WTC11 (cell line): ENCODE data around the gene PALB2. TPM values are rescaled to one million over a fixed set of nuclear protein-coding genes. Genes with fewer than 3 reads are reported as not detected.
A peak's percentile ranks its signal among the peaks of the same experiment; 100 is the strongest.

Source experiments
- AR ChIP-seq: fragments of 250-450 bp; sonication (Bioruptor Pico); IDR thresholded peaks from 2 replicates; pipeline ENCODE4 v1.9.0; 2021; ENCODE audit warnings: mild to moderate bottlenecking
- ARID4B ChIP-seq: sonication (generic); formaldehyde crosslinking; IDR thresholded peaks from 2 replicates; pipeline ENCODE4 v1.8.0; 2023; ENCODE audit warnings: missing genetic modification reagents, mild to moderate bottlenecking, borderline replicate concordance
- ATF1 ChIP-seq: sonication (generic); formaldehyde crosslinking; IDR thresholded peaks from 2 replicates; pipeline ENCODE4 v1.8.1; 2023; ENCODE audit warnings: mild to moderate bottlenecking, moderate library complexity, missing genetic modification reagents
- ATF3 ChIP-seq: sonication (generic); formaldehyde crosslinking; conservative IDR thresholded peaks from 2 replicates; pipeline ENCODE4 v1.8.1; 2022; ENCODE audit warnings: mild to moderate bottlenecking, missing genetic modification reagents
- CDX4 ChIP-seq: fragments of 250-450 bp; sonication (Bioruptor Pico); IDR thresholded peaks from 2 replicates; pipeline ENCODE4 v1.9.0; 2021; ENCODE audit warnings: moderate library complexity, mild to moderate bottlenecking, inconsistent platforms, borderline replicate concordance
- EMX1 ChIP-seq: fragments of 250-450 bp; sonication (Bioruptor Pico); IDR thresholded peaks from 2 replicates; pipeline ENCODE4 v1.8.0; 2021; ENCODE audit warnings: mild to moderate bottlenecking
- FOXJ3 ChIP-seq: sonication (generic); formaldehyde crosslinking; IDR thresholded peaks from 2 replicates; pipeline ENCODE4 v1.9.0; 2021; ENCODE audit warnings: missing genetic modification reagents, mild to moderate bottlenecking, borderline replicate concordance
- FOXK1 ChIP-seq: sonication (generic); formaldehyde crosslinking; IDR thresholded peaks from 2 replicates; pipeline ENCODE4 v1.8.0; 2022; ENCODE audit warnings: mild to moderate bottlenecking, moderate library complexity, missing genetic modification reagents
- IRF2 ChIP-seq: sonication (generic); formaldehyde crosslinking; IDR thresholded peaks from 2 replicates; pipeline ENCODE4 v1.8.0; 2022; ENCODE audit warnings: low read depth, missing genetic modification reagents, borderline replicate concordance
- JUN ChIP-seq: sonication (generic); formaldehyde crosslinking; IDR thresholded peaks from 2 replicates; pipeline ENCODE4 v1.8.0; 2023; ENCODE audit warnings: mild to moderate bottlenecking, missing genetic modification reagents
- MAX ChIP-seq: sonication (generic); formaldehyde crosslinking; IDR thresholded peaks from 2 replicates; pipeline ENCODE4 v1.8.0; 2022; ENCODE audit warnings: mild to moderate bottlenecking, missing genetic modification reagents
- PRRX2 ChIP-seq: fragments of 250-450 bp; sonication (Bioruptor Pico); IDR thresholded peaks from 2 replicates; pipeline ENCODE4 v1.8.0; 2021; ENCODE audit warnings: mild to moderate bottlenecking
- RELA ChIP-seq: sonication (generic); formaldehyde crosslinking; IDR thresholded peaks from 2 replicates; pipeline ENCODE4 v1.8.1; 2022; ENCODE audit warnings: missing genetic modification reagents, mild to moderate bottlenecking, borderline replicate concordance
- TCF7 ChIP-seq: sonication (generic); formaldehyde crosslinking; IDR thresholded peaks from 2 replicates; pipeline ENCODE4 v1.8.0; 2022; ENCODE audit warnings: mild to moderate bottlenecking, low read depth, missing genetic modification reagents, moderate library complexity
- TEAD1 ChIP-seq: sonication (generic); formaldehyde crosslinking; IDR thresholded peaks from 2 replicates; pipeline ENCODE4 v1.8.0; 2022; ENCODE audit warnings: mild to moderate bottlenecking, missing genetic modification reagents
- TP53 ChIP-seq: sonication (generic); formaldehyde crosslinking; IDR thresholded peaks from 2 replicates; pipeline ENCODE4 v1.8.1; 2023; ENCODE audit warnings: mild to moderate bottlenecking, missing genetic modification reagents
- USF1 ChIP-seq: sonication (generic); formaldehyde crosslinking; IDR thresholded peaks from 2 replicates; pipeline ENCODE4 v1.8.0; 2022; ENCODE audit warnings: mild to moderate bottlenecking, missing genetic modification reagents
- ZBTB21 ChIP-seq: sonication (generic); formaldehyde crosslinking; IDR thresholded peaks from 2 replicates; pipeline ENCODE4 v1.8.1; 2023; ENCODE audit warnings: mild to moderate bottlenecking, missing genetic modification reagents, borderline replicate concordance
- ZMAT4 ChIP-seq: fragments of 250-450 bp; sonication (Bioruptor Pico); IDR thresholded peaks from 2 replicates; pipeline ENCODE4 v1.9.0; 2021; ENCODE audit warnings: mild to moderate bottlenecking
- ZNF232 ChIP-seq: sonication (generic); formaldehyde crosslinking; IDR thresholded peaks from 2 replicates; pipeline ENCODE4 v1.8.0; 2022; ENCODE audit warnings: mild to moderate bottlenecking, missing genetic modification reagents
- ZNF317 ChIP-seq: sonication (generic); formaldehyde crosslinking; IDR thresholded peaks from 2 replicates; pipeline ENCODE4 v1.8.1; 2023; ENCODE audit warnings: low read depth, mild to moderate bottlenecking, moderate library complexity, missing genetic modification reagents, borderline replicate concordance
- ZNF416 ChIP-seq: fragments of 250-450 bp; sonication (Bioruptor Pico); IDR thresholded peaks from 2 replicates; pipeline ENCODE4 v1.9.0; 2021; ENCODE audit warnings: mild to moderate bottlenecking, inconsistent platforms
- ZNF425 ChIP-seq: fragments of 250-450 bp; sonication (Bioruptor Pico); conservative IDR thresholded peaks from 2 replicates; pipeline ENCODE4 v1.9.0; 2021; ENCODE audit warnings: mild to moderate bottlenecking
- ZNF512 ChIP-seq: sonication (generic); formaldehyde crosslinking; IDR thresholded peaks from 2 replicates; pipeline ENCODE4 v1.8.1; 2022; ENCODE audit warnings: missing genetic modification reagents, borderline replicate concordance
- total RNA-seq: library from RNA; stranded (reverse); gene quantifications from 3 replicates; pipeline ENCODE4 v1.2.3, GENCODE V29; 2021

Gene PALB2
- total RNA-seq, 1 experiment from 2014 or later, result 32.1 TPM

- TF ChIP-seq IRF2 (CRISPR knock-in tag), result no peak
- TF ChIP-seq ZBTB21 (CRISPR knock-in tag), result peak; percentile 89
- no peak for TF ChIP-seq ZNF425 (CRISPR knock-in tag)
- peak; percentile 75 for TF ChIP-seq USF1
- peak; percentile 76; the same call in 1 of the 2 replicates for TF ChIP-seq ZNF232 (CRISPR knock-in tag)
- TF ChIP-seq TCF7, result peak; percentile 25; the same call in 1 of the 2 replicates
- TF ChIP-seq MAX, result peak; percentile 91
- no peak for TF ChIP-seq PRRX2 (CRISPR knock-in tag)
- no peak for TF ChIP-seq FOXJ3 (CRISPR knock-in tag)
- TF ChIP-seq RELA, result no peak
- TF ChIP-seq ATF3 (CRISPR knock-in tag), result no peak
- TF ChIP-seq ZMAT4 (CRISPR knock-in tag), result no peak
- peak; percentile 87; the same call in 1 of the 2 replicates for TF ChIP-seq ARID4B (CRISPR knock-in tag)
- no peak for TF ChIP-seq ZNF512
- no peak for TF ChIP-seq ZNF416 (CRISPR knock-in tag)
- TF ChIP-seq TEAD1 (CRISPR knock-in tag), result peak; percentile 50; the same call in 1 of the 2 replicates
- TF ChIP-seq CDX4, result no peak
- TF ChIP-seq ZNF317, result peak; percentile 73; the same call in 1 of the 2 replicates
- TF ChIP-seq FOXK1 (CRISPR knock-in tag), result 0 out of 2 replicates have a peak, but pooled peaks have one; percentile 46
- TF ChIP-seq JUN (CRISPR knock-in tag), result no peak
- TF ChIP-seq ATF1 (CRISPR knock-in tag), result peak; percentile 50; the same call in 1 of the 2 replicates
- TF ChIP-seq EMX1 (CRISPR knock-in tag), result no peak
- peak; percentile 75; the same call in 1 of the 2 replicates for TF ChIP-seq TP53
- TF ChIP-seq AR (CRISPR knock-in tag), result no peak
Observed at GRCh38 chr16:23678430-23679273, 37.5 kb upstream of the PALB2 start, which contains the start of gene PLK1 (continued).
